ENCODE results near the gene ADIRF.

DNA sequence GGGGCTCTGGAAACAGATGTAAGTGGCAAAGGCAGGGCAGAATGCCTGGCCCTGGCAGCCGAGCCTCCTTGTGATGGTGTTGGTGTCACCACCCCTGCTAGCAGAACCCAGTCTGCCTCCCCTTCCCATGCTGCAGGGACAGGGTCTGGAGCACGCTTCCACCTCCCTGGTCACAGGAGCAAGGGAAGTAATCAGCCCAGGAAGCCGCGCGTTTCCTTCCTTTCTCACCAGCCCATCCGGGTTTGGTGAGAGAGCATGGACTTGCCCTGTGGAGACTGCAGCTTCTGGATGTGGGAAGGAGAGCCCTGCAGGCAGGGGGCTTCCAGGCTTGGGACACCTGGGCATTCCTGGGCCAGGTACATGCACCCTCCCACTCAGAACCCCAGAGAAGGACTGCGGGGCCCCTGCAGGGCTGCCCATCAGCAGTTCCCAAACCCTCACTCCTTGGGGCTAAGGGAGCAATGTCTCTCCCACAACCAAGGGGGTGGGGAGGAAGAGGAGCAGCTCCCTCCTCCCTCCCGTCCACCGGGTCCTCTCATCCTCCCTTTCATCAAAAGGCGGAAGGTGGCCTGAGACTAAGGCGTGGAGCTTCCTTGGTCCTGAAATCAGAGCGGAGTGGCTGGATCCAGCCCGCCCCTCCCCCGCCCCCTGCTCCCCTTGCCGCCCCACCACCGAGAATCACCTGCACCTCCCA, 12.6 kb upstream of the ADIRF start:
- TF ChIP-seq EZH2phosphoT487 (IDR thresholded peaks at IDR 0.05; ENCODE audit: borderline replicate concordance, low read length) (no peak), CTCF (IDR thresholded peaks at IDR 0.05; ENCODE audit: low read depth, low read length, poor library complexity, severe bottlenecking) (no peak)
